Placental pericyte (primary cell): ENCODE data around the gene COX7A1. TPM values are rescaled to one million over a fixed set of nuclear protein-coding genes. Genes with fewer than 3 reads are reported as not detected.

ENCODE experiments used
- total RNA-seq: library from RNA; depleted of rRNA; stranded (reverse); fragments of >200 nt; gene quantifications from 2 replicates; pipeline ENCODE4 v1.2.3, GENCODE V29; 2012

COX7A1 gene
- 0.88 and 11.7 TPM in 2 replicates for total RNA-seq

GRCh38 chr19:36152352-36153091 is at the start of gene COX7A1:
TSS of gene COX7A1 (minus strand) at chr19:36152447. CDS start at chr19:36152407, 40 bp downstream.

DNA sequence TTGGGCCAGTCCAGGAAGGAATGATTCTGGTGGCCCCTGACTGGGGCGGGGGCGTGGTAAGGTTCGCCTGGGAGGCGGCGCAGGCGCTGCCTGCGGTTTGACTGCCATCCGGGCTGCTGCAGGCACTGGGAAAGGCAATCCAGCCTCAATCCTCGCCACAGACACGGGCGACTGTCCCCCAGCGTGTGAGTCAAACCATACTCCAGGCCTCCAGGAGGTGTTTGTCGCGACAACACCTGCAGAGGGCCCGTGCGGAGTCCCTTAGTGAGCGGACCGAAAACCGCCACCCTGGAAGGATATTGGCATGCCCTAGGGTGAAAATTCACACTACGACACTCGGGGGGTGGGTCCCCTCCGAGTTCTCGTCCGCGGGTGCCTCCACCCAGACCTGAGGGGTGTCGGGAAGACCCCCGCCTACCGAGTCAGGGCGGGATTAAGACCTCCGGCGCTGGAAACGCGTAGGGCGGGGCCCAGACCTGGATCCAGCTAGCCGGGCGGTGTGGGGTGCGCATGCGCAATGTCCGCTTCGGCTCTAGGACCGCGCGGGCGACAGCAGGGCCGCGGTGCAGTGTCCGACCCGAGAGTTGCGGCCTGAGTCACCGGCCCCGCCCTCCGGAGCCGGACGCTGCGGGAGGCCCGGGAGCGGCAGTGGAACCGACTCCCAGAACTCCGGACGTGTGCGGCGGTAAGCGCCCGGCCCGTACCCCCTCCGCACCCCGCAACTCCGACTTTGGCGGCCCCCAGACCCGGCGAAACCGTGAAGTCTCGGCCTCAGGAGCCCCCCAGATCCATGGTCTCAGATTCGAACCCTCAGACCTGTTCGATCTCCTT is 12.6 kb downstream of the COX7A1 start, which contains the start of gene CAPNS1:
CAPNS1 (plus strand) TSS at position 594 of the 831 bp plus-strand sequence. CDS start 946 bp downstream, outside the sequence.

DNA sequence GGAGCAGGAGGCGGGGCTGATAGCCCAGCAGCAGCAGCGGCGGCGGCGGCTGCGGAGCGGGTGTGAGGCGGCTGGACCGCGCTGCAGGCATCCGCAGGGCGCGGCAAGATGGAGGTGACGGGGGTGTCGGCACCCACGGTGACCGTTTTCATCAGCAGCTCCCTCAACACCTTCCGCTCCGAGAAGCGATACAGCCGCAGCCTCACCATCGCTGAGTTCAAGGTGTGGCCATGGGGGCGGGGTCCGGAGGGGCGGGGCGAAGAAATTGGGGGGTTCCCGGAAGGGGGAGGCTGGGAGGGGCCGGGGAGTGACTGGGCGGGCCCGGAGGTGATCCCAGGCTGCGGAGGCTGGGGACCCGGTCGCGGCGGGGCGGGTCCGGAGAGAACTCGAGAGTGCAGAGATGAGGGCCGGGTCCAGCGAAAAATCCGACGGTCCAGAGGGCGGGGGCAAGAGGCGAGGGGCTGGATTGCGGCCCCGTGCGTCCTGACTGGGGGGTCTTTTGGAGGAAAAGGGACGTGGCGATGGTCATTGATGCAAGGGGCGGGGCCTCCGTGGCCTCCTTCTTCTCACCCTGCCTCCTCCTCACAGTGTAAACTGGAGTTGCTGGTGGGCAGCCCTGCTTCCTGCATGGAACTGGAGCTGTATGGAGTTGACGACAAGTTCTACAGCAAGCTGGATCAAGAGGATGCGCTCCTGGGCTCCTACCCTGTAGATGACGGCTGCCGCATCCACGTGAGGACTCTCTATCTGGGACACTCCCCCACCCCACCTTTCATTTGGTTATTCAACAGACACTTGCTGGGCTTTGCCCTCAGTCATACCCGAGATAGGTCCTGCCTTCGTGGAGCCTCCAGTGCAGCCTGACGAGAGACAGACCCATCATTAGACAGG is 36.5 kb downstream of the COX7A1 start, which contains the start of gene TBCB:
TBCB (plus strand) TSS at position 16 of the 891 bp plus-strand sequence; CDS start at position 109, 93 bp downstream.

DNA sequence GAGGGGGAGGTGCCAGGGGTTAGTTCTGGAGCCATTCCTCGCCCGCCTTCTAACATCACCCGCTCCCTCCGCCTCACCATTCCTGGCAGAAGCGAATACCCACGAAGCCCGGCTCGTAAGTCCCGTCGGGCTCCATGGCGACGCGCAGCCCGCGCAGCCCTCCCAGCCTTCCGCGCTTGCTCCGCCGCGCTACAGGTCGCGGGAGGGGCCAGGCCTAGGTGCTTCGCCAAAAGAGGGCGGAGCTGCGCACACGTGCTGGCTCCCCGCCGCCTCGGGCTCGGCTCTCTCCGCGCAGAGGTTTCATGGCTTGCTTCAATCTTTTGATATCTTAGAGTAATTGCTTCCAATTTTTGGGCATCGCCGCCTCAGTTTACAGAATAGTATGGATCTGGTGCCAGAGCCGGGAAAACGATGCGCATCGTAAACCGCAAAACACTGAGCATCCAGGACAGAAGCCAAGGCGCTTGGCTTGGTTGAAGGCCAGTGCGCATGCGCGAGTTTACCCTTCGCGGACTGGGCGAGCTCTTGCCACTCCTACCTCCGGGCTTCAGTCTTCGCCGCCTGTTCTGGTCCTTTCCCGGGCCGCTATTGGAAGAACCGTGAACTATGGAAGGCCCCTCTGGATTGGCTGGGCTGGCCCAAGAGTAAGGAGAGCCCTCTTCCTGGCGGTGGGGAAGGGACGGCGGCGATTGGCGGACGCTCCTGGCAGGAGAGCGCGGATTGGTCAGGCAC is 37.4 kb downstream of the COX7A1 start, which contains the start of gene POLR2I:
POLR2I (minus strand) TSS at position 155 of the 732 bp plus-strand sequence; CDS start at position 136, 19 bp downstream.

DNA sequence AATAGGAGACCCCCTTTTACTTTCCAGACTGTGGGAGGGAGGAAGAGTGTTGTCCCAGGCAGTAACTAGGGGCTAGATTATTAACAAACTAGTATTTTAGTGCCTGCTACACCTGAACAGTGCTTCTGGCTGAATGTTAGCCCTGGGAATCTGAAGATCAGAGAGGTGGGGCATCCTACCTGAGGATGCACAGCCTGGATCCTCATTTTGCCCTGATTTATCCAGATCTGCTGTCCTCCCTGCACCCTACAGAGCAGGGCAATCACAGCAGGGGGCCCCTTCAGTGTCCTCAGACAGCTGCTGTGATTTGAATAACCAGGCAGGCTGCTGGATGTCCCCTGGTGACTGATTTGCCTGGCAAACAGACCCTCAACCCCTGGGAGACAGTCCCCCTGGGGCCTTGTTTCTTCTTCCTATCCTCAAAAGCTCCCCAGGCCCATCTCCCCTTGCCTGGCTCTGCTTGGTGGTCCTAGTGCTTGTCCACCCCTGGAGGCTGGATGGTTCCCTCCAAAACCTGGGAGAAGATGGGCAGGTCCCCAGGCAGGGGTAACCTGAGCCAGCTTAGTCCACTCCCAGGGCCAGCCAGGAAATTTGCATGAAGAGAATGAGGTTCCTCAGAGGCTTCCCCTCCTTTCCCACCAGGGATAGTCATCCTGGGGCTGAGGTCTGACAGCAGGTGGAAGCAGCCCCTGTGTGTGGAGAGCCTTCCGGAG is 41.6 kb downstream of the COX7A1 start, which contains the start of gene OVOL3:
OVOL3 (plus strand) TSS at position 657 of the 713 bp plus-strand sequence. CDS start 60 bp downstream, outside the sequence.

Other genes with a start within 250 kb of the COX7A1 start
- 0.44 and 0.86 TPM in 2 replicates for gene HCST, start 249.9 kb downstream of the COX7A1 start, total RNA-seq
- not detected in 2 replicates for gene TYROBP, start 244.2 kb downstream of the COX7A1 start, total RNA-seq
- 5.3 and 7.2 TPM in 2 replicates for gene LRFN3, start 216.1 kb downstream of the COX7A1 start, total RNA-seq
- gene SDHAF1, start 157.3 kb downstream of the COX7A1 start, total RNA-seq, result 12.0 and 17.3 TPM in 2 replicates
- 0.14 TPM in 1 of 2 replicates, not detected in the other for gene SYNE4, start 143.6 kb downstream of the COX7A1 start, total RNA-seq
- 14.0 and 20.2 TPM in 2 replicates for gene ALKBH6, start 138.2 kb downstream of the COX7A1 start, total RNA-seq
- 7.0 and 22.8 TPM in 2 replicates for gene CLIP3, start 119.6 kb downstream of the COX7A1 start, total RNA-seq
- gene THAP8, start 98.2 kb downstream of the COX7A1 start, total RNA-seq, result 2.6 and 3.1 TPM in 2 replicates
- gene WDR62, start 97.5 kb downstream of the COX7A1 start, total RNA-seq, result 0.66 and 17.5 TPM in 2 replicates
- not detected in 2 replicates for gene OVOL3, start 41.3 kb downstream of the COX7A1 start, total RNA-seq
- gene POLR2I, start 37.6 kb downstream of the COX7A1 start, total RNA-seq, result 25.9 and 34.1 TPM in 2 replicates
- 121 and 180 TPM in 2 replicates for gene TBCB, start 37.0 kb downstream of the COX7A1 start, total RNA-seq
- gene CAPNS1, start 12.4 kb downstream of the COX7A1 start, total RNA-seq, result 238 and 293 TPM in 2 replicates
- gene ZNF565, start 62.2 kb upstream of the COX7A1 start, total RNA-seq, result 2.4 and 3.4 TPM in 2 replicates
- 77.3 and 87.5 TPM in 2 replicates for gene ZNF146, start 62.7 kb upstream of the COX7A1 start, total RNA-seq
- gene ZFP14, start 226.8 kb upstream of the COX7A1 start, total RNA-seq, result 2.2 and 3.0 TPM in 2 replicates